T-cell (primary cell): Measurements from ENCODE around the gene WASHC4. TPM values are rescaled to one million over a fixed set of nuclear protein-coding genes. Genes with fewer than 3 reads are reported as not detected.

Experiments
- ATAC-seq, 4 experiments: fragments of 200-7000 bp in 3 of 4; fragments of 150-1000 bp in 1 of 4; cut with Tn5 transposase; replicated peaks in 1 of 4; 1 replicate in 3 of 4; 2 replicates in 1 of 4; pipeline ENCODE4 v1.10.0; 2021; ENCODE audit warnings: moderate library complexity in 3 of 4, mild to moderate bottlenecking in 2 of 4, moderate number of reproducible peaks in 1 of 4
- CTCF ChIA-PET, 2 donors: fragments of 300-600 bp; sonication (Branson Sonifier 250); formaldehyde crosslinking; loops; one replicate each; lab custom pipeline; 2022; ENCODE audit warnings: antibody characterized with exemption in 2 of 2; lab: Charles Lee
- POLR2A ChIA-PET, 2 donors: fragments of 300-600 bp; sonication (Branson Sonifier 250); formaldehyde crosslinking; loops; one replicate each; lab custom pipeline; 2022; ENCODE audit warnings: antibody characterized with exemption in 2 of 2; lab: Charles Lee
- DNase-seq, 35 experiments: peaks; one replicate each; pipeline versions ENCODE4 v3.0.0 to v3.0.0-alpha.2; 2013 to 2023
- H3K27ac ChIP-seq: one replicate; pipeline ENCODE4 v1.5.1; 2013; ENCODE audit warnings: low read length
- H3K27me3 ChIP-seq, 2 experiments: replicated peaks in 1 of 2; 1 replicate in 1 of 2; 2 replicates in 1 of 2; pipeline versions ENCODE4 v1.6.1 to v1.7.0; 2013; ENCODE audit warnings: low read length in 1 of 2, mixed read lengths in 1 of 2; ENCODE audit not compliant: control insufficient read depth in 2 of 2, insufficient read depth in 2 of 2; ENCODE audit errors: extremely low read depth in 1 of 2
- H3K36me3 ChIP-seq, 2 donors: 1 replicate in 1 of 2; 2 replicates in 1 of 2; pipeline versions ENCODE4 v1.6.1 to v1.7.0; 2013; ENCODE audit warnings: low read length in 1 of 2; ENCODE audit not compliant: control insufficient read depth in 2 of 2, insufficient read depth in 1 of 2; ENCODE audit errors: extremely low read depth in 1 of 2
- H3K4me1 ChIP-seq, 2 experiments: 1 replicate in 1 of 2; 2 replicates in 1 of 2; pipeline versions ENCODE4 v1.6.1 to v1.7.0; 2013; ENCODE audit warnings: low read length in 2 of 2, mixed read lengths in 1 of 2; ENCODE audit not compliant: insufficient read depth in 2 of 2, control insufficient read depth in 1 of 2; ENCODE audit errors: extremely low read depth in 1 of 2
- H3K4me3 ChIP-seq, 2 donors: 1 replicate in 1 of 2; 2 replicates in 1 of 2; pipeline versions ENCODE4 v1.5.1 to v1.7.0; 2013; ENCODE audit warnings: mild to moderate bottlenecking in 2 of 2, low read length in 1 of 2, moderate library complexity in 1 of 2; ENCODE audit not compliant: control insufficient read depth in 1 of 2; ENCODE audit errors: extremely low read depth in 1 of 2
- H3K9me3 ChIP-seq: 2 replicates; pipeline ENCODE4 v1.7.0; 2013
- H3K27ac Mint-ChIP-seq, 2 donors: one replicate each; pipeline ENCODE4 v1.8.0; 2020 to 2021; ENCODE audit warnings: mild to moderate bottlenecking in 2 of 2, mixed read lengths in 2 of 2
- H3K27me3 Mint-ChIP-seq, 2 donors: one replicate each; pipeline ENCODE4 v1.8.0; 2021 to 2022; ENCODE audit warnings: mixed read lengths in 2 of 2
- H3K36me3 Mint-ChIP-seq: one replicate; pipeline ENCODE4 v1.8.0; 2021; ENCODE audit warnings: mixed read lengths
- H3K4me1 Mint-ChIP-seq, 3 donors: one replicate each; pipeline ENCODE4 v1.8.0; 2020 to 2022; ENCODE audit warnings: mixed read lengths in 3 of 3, mild to moderate bottlenecking in 1 of 3
- H3K4me3 Mint-ChIP-seq, 3 donors: one replicate each; pipeline ENCODE4 v1.8.0; 2020 to 2022; ENCODE audit warnings: mild to moderate bottlenecking in 3 of 3, mixed read lengths in 3 of 3, moderate library complexity in 3 of 3
- H3K9me3 Mint-ChIP-seq, 3 donors: one replicate each; pipeline ENCODE4 v1.8.0; 2020 to 2022; ENCODE audit warnings: mixed read lengths in 3 of 3
- WGBS: methylation state at CpG from one replicate; pipeline ENCODE4 v1.1.5; 2013; ENCODE audit warnings: missing lambda C conversion rate; ENCODE audit not compliant: insufficient coverage; 5-methylcytosine and 5-hydroxymethylcytosine counted together
- total RNA-seq, 35 experiments: library from RNA in 6 of 35; stranded (reverse) in 6 of 35; fragments of 120-200 nt in 1 of 35; gene quantifications; one replicate each; pipeline versions ENCODE4 v1.2.1 to v1.2.4 and lab custom pipeline; 2013 to 2026

The WASHC4 gene
- total RNA-seq, 5 donors from 2014 or later (not counting 1 experiment from before 2014, with no cell fraction given), result 41.4 to 62.2 (median 49.0) TPM

DNA sequence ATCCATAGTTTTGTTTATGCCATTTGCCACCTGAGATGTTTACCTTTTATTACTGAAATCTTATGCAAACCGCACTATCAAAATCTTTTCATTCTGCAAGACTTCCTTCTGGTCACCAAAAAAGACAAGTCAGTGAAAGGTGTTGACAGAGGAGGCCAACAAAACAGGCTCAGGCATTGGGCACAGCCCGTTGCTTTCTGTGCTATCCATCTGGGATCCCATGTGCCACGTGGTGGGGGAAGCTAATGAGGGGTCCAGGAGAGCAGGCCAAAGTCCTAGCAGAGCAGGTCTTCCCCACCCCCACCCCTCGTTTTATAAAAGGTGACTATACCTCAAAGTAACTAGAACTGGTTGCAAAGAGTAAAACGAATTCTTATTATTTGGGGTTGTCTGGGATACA, 24.5 kb upstream of the WASHC4 start:
- no peak for DNase-seq
- Mint-ChIP-seq H3K36me3 (peaks cover 3% of the 10 kb centered on the region), H3K27me3 (peaks cover 34 to 48% of the 10 kb centered on the region in 2 donors), H3K4me1 (peaks cover 7 to 11% (median 10%) of the 10 kb centered on the region in 3 donors), H3K4me3 (no peak overlapping the region), H3K9me3 (peaks cover 0 to 5% (median 5%) of the 10 kb centered on the region in 3 donors), H3K27ac (no peak overlapping the region)
- Histone ChIP-seq H3K27ac (no peak overlapping the region), H3K4me1 (peaks cover 0 to 8% of the 10 kb centered on the region in 2 experiments), H3K36me3 (no peaks in the 10 kb centered on the region), H3K4me3 (no peak overlapping the region), H3K27me3 (peaks cover 4 to 27% of the 10 kb centered on the region in 2 experiments), H3K9me3 (no peaks in the 10 kb centered on the region)
- 100% methylated on average over 1 of the region's 5 CpGs for WGBS
- no peak for ATAC-seq
- POLR2A ChIA-PET, result no interaction called here
- CTCF ChIA-PET, result no interaction called here

DNA sequence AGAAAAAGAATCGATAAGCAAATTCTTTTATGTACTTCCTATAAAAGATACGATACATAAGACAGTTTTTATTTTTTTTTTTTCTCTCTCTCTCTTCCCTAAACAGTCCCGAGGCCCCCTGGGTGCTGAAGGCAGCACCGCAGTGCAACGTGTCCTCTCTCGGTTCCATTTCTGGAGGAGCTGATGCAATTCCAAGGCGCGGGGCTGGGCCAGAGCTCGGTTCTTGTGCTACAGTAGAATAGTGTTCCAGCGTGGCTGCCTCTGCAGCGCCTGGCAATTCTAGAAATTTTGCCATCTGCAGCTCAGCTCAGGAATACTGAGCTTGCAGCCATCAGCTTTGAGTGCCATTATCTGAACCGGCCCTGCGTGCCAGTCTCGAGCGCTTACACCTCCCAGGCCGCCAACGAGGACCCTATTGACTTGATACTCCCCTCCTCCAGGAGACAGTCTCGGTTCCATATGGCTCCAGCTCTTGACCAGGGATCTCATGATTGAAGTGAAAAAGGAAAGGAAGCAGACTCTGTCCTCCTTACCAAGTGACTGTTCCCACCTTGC, 23.9 kb upstream of the WASHC4 start:
- POLR2A ChIA-PET, result interaction anchor here in 1 of 2 donors (0.7 kb wide), 1 partner anchor 138 kb away, joined by 3 read pairs; no protein-coding TSS in a partner anchor
- Histone ChIP-seq H3K27me3 (peaks cover 4 to 23% of the 10 kb centered on the region in 2 experiments), H3K27ac (no peak overlapping the region), H3K4me1 (peaks cover 0 to 8% of the 10 kb centered on the region in 2 experiments), H3K9me3 (no peaks in the 10 kb centered on the region), H3K36me3 (no peaks in the 10 kb centered on the region), H3K4me3 (peak overlapping the region in 1 of 2 donors; percentile 66)
- Mint-ChIP-seq H3K36me3 (peaks cover 3% of the 10 kb centered on the region), H3K27ac (no peak overlapping the region), H3K4me3 (peak overlapping the region; percentile 62 to 69 (median 66)), H3K9me3 (peaks cover 0 to 5% (median 5%) of the 10 kb centered on the region in 3 donors), H3K4me1 (peaks cover 7 to 11% (median 10%) of the 10 kb centered on the region in 3 donors), H3K27me3 (peaks cover 34 to 45% of the 10 kb centered on the region in 2 donors)
- CTCF ChIA-PET, result no interaction called here
- peak in 1 of 4 experiments; percentile 28 for ATAC-seq
- 40% methylated on average over 10 of the region's 18 CpGs for WGBS
- DNase-seq, result peak in 2 of 35 experiments; percentile 3 to 4

DNA sequence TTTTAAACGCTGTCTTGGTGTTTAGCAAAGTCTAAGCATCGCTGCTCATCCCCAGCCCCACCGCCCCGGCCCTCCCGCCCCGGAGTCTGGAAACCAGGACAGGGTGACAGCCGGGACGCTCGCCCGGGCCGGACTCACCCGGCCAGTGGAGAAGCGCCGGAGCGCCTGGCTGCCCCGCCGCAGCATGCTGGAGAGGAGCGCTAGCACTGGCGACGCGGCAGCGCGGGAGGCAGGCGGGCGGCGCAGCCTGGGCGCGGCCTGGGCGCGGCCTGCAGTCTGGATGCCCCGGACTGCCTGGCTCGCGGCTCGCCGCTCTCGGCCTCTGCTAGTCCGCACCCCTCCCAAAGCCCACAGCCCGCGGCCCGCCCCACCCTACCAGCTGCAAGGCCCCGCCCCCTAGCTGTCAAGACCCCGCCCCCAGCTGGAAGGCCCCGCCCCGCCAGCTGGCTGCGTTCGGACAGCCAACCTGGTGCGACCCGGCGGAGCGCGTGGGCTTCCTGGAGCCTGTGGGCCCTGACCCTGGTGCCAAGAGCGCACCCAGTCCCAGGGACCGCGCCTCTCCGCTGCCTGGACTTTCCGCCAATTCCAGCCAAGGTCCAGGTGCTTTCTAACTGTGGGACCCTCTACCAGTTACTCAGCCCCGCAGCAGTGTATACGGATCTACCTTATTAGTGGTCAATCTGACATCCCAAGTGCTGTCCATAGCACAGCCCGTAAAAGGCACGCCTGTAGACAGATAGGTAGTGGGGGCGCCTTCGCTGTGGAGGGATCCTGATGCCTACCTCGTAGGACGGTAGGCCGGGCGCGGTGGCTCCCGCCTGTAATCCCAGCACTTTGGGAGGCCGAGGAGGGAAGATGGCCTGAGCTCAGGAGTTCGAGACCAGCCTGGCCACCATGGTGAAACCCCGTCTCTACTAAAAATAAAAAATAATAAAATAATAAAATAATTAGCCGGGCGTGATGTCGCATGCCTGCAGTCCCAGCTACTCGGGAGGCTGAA, 23.0 kb upstream of the WASHC4 start, which contains the start of gene ALDH1L2:
TSS of gene ALDH1L2 (minus strand) at position 208 of the 1,000 bp plus-strand sequence. CDS start at position 186, 22 bp downstream.
- Histone ChIP-seq H3K27me3 (peaks cover 4 to 23% of the 10 kb centered on the region in 2 experiments), H3K36me3 (no peaks in the 10 kb centered on the region), H3K27ac (no peak within 1 kb of the TSS), H3K4me1 (peaks cover 0 to 8% of the 10 kb centered on the region in 2 experiments), H3K9me3 (no peaks in the 10 kb centered on the region), H3K4me3 (peak within 1 kb of the TSS in 1 of 2 donors; percentile 66)
- H3K27ac Mint-ChIP-seq, result no peak within 1 kb of the TSS
- H3K27me3 Mint-ChIP-seq, result peaks cover 34 to 37% of the 10 kb centered on the region in 2 donors
- ATAC-seq (peak; percentile 69 to 85 (median 80)), DNase-seq (peak in 19 of 35 experiments; percentile 0 to 35 (median 14))
- peak within 1 kb of the TSS; percentile 62 to 69 (median 66) for H3K4me3 Mint-ChIP-seq
- CTCF ChIA-PET, result no interaction called here
- H3K36me3 Mint-ChIP-seq, result peaks cover 3% of the 10 kb centered on the region
- H3K9me3 Mint-ChIP-seq, result peaks cover 0 to 5% (median 5%) of the 10 kb centered on the region in 3 donors
- WGBS, result 16% methylated on average over 52 of the region's 75 CpGs
- POLR2A ChIA-PET, result no interaction called here
- peaks cover 7 to 11% (median 10%) of the 10 kb centered on the region in 3 donors for H3K4me1 Mint-ChIP-seq

- WGBS, result 98% methylated on average over 5 of the region's 6 CpGs
- Mint-ChIP-seq H3K27ac (no peak overlapping the region), H3K4me3 (peak overlapping the region; percentile 8 to 66 (median 29)), H3K36me3 (peaks cover 3% of the 10 kb centered on the region), H3K27me3 (peaks cover 33 to 35% of the 10 kb centered on the region in 2 donors), H3K4me1 (peaks cover 7 to 11% (median 10%) of the 10 kb centered on the region in 3 donors), H3K9me3 (peaks cover 0 to 5% (median 5%) of the 10 kb centered on the region in 3 donors)
- ChIA-PET CTCF (no interaction called here), POLR2A (interaction anchor here in 1 of 2 donors (0.8 kb wide), 1 partner anchor 249 kb away, joined by 3 read pairs; no protein-coding TSS in a partner anchor)
- Histone ChIP-seq H3K4me3 (no peak overlapping the region), H3K36me3 (no peaks in the 10 kb centered on the region), H3K27me3 (peaks cover 4 to 23% of the 10 kb centered on the region in 2 experiments), H3K9me3 (no peaks in the 10 kb centered on the region), H3K27ac (no peak overlapping the region), H3K4me1 (peaks cover 0 to 8% of the 10 kb centered on the region in 2 experiments)
- no peak for DNase-seq
- ATAC-seq, result no peak
Observed at GRCh38 chr12:105085501-105085900, 22.0 kb upstream of the WASHC4 start.

- Histone ChIP-seq H3K4me3 (no peak overlapping the region), H3K9me3 (no peaks in the 10 kb centered on the region), H3K4me1 (no peaks in the 10 kb centered on the region), H3K36me3 (no peaks in the 10 kb centered on the region), H3K27ac (no peak overlapping the region), H3K27me3 (peaks cover 0 to 3% of the 10 kb centered on the region in 2 experiments)
- peaks cover 17 to 20% of the 10 kb centered on the region in 2 donors for H3K27me3 Mint-ChIP-seq
- H3K27ac Mint-ChIP-seq, result no peak overlapping the region
- DNase-seq, result no peak
- ChIA-PET POLR2A (no interaction called here), CTCF (no interaction called here)
- peaks cover 0 to 10% (median 8%) of the 10 kb centered on the region in 3 donors for H3K9me3 Mint-ChIP-seq
- WGBS, result 80% methylated on average over 2 of the region's 3 CpGs
- peaks cover 0 to 4% (median 0%) of the 10 kb centered on the region in 3 donors for H3K4me1 Mint-ChIP-seq
- ATAC-seq, result no peak
- peaks cover 3% of the 10 kb centered on the region for H3K36me3 Mint-ChIP-seq
- H3K4me3 Mint-ChIP-seq, result no peak overlapping the region
Observed at GRCh38 chr12:105089817-105090216, 17.7 kb upstream of the WASHC4 start.

DNA sequence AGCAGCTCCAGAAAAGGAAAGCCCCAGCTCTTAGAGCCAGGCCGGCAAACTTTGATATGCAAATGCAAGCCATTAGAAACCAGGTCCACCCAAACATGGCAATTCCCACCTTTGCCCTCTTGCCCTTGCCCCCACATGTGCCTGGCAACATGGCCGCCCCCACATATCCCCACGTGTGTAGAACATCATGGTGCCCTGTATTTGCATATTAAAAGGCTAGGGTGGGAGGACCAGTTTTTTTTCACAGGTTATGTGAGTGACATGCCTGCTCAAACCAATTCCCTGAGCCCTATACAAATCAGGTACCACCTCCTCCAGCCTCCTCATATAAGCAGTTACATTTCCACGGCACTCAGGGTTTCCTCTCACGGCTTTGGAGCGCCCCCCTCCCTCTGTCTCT, 17.2 kb upstream of the WASHC4 start:
- H3K27me3 Mint-ChIP-seq, result peaks cover 16 to 18% of the 10 kb centered on the region in 2 donors
- POLR2A ChIA-PET, result no interaction called here
- peaks cover 0 to 15% (median 12%) of the 10 kb centered on the region in 3 donors for H3K9me3 Mint-ChIP-seq
- no peaks in the 10 kb centered on the region for H3K9me3 ChIP-seq
- H3K27me3 ChIP-seq, result no peaks in the 10 kb centered on the region
- H3K4me3 ChIP-seq, result no peak overlapping the region
- no peak overlapping the region for H3K27ac Mint-ChIP-seq
- peaks cover 3% of the 10 kb centered on the region for H3K36me3 Mint-ChIP-seq
- DNase-seq (no peak), ATAC-seq (no peak)
- H3K4me3 Mint-ChIP-seq, result no peak overlapping the region
- H3K27ac ChIP-seq, result no peak overlapping the region
- WGBS, result 74% methylated on average over 3 of the region's 6 CpGs
- H3K4me1 ChIP-seq, result no peaks in the 10 kb centered on the region
- CTCF ChIA-PET, result no interaction called here
- H3K36me3 ChIP-seq, result no peaks in the 10 kb centered on the region
- peaks cover 0 to 3% (median 0%) of the 10 kb centered on the region in 3 donors for H3K4me1 Mint-ChIP-seq
